H9 (cell line): ENCODE measurements around the gene DTHD1. TPM values are rescaled to one million over a fixed set of nuclear protein-coding genes. Genes with fewer than 3 reads are reported as not detected.

Source experiments
- DNase-seq: peaks from one replicate; pipeline ENCODE4 v3.0.0-alpha.2; 2017
- H2AFZ ChIP-seq: one replicate; pipeline ENCODE4 v1.6.1; 2013; ENCODE audit warnings: mild to moderate bottlenecking, low read length, control low read depth, moderate library complexity
- H2AK5ac ChIP-seq: 2 replicates; pipeline ENCODE4 v1.6.1; 2013; ENCODE audit warnings: low read length, control low read depth, mixed read lengths; ENCODE audit not compliant: insufficient read length
- H2BK120ac ChIP-seq: one replicate; pipeline ENCODE4 v1.6.1; 2013; ENCODE audit warnings: low read depth, mild to moderate bottlenecking, low read length, control low read depth, inconsistent platforms; ENCODE audit not compliant: poor library complexity, severe bottlenecking
- H2BK12ac ChIP-seq: 2 replicates; pipeline ENCODE4 v1.6.1; 2013; ENCODE audit warnings: low read length, control low read depth, mixed read lengths, low read depth; ENCODE audit not compliant: insufficient read length
- H2BK15ac ChIP-seq: 2 replicates; pipeline ENCODE4 v1.6.1; 2013; ENCODE audit warnings: low read depth, low read length, control low read depth
- H2BK20ac ChIP-seq: one replicate; pipeline ENCODE4 v1.6.1; 2013; ENCODE audit warnings: low read depth, mild to moderate bottlenecking, low read length, control low read depth, inconsistent platforms; ENCODE audit not compliant: poor library complexity, severe bottlenecking
- H2BK5ac ChIP-seq: 2 replicates; pipeline ENCODE4 v1.6.1; 2013; ENCODE audit warnings: low read length, control low read depth, mixed read lengths; ENCODE audit not compliant: insufficient read length
- H3K14ac ChIP-seq: 2 replicates; pipeline ENCODE4 v1.6.1; 2013; ENCODE audit warnings: low read length, control low read depth; ENCODE audit not compliant: insufficient read depth
- H3K18ac ChIP-seq: 2 replicates; pipeline ENCODE4 v1.6.1; 2013; ENCODE audit warnings: low read depth, mild to moderate bottlenecking, mixed read lengths, low read length, control low read depth; ENCODE audit not compliant: insufficient read length
- H3K23ac ChIP-seq: 2 replicates; pipeline ENCODE4 v1.6.1; 2013; ENCODE audit warnings: low read length, control low read depth, mixed read lengths, low read depth; ENCODE audit not compliant: insufficient read length
- H3K23me2 ChIP-seq: 2 replicates; pipeline ENCODE4 v1.6.1; 2013; ENCODE audit warnings: low read depth, mild to moderate bottlenecking, mixed read lengths, low read length, control low read depth; ENCODE audit not compliant: insufficient read length, poor library complexity, severe bottlenecking
- H3K27ac ChIP-seq: 2 replicates; pipeline ENCODE4 v1.5.1; 2013; ENCODE audit warnings: low read length, control low read depth, mixed read lengths, low read depth; ENCODE audit not compliant: insufficient read length
- H3K27me3 ChIP-seq: 2 replicates; pipeline ENCODE4 v1.6.1; 2013; ENCODE audit warnings: low read length, control low read depth, inconsistent platforms; ENCODE audit not compliant: insufficient read depth
- H3K4ac ChIP-seq: 2 replicates; pipeline ENCODE4 v1.6.1; 2013; ENCODE audit warnings: low read depth, mild to moderate bottlenecking, control low read depth, inconsistent platforms, low read length, moderate library complexity
- H3K4me1 ChIP-seq: 2 replicates; pipeline ENCODE4 v1.6.1; 2013; ENCODE audit warnings: low read length, control low read depth, inconsistent platforms; ENCODE audit not compliant: insufficient read depth
- H3K4me2 ChIP-seq: 2 replicates; pipeline ENCODE4 v1.6.1; 2013; ENCODE audit warnings: low read length, control low read depth, mixed read lengths; ENCODE audit not compliant: insufficient read length, insufficient read depth
- H3K56ac ChIP-seq: 2 replicates; pipeline ENCODE4 v1.6.1; 2013; ENCODE audit warnings: low read depth, mild to moderate bottlenecking, mixed read lengths, low read length, control low read depth; ENCODE audit not compliant: insufficient read length
- H3K79me1 ChIP-seq: 2 replicates; pipeline ENCODE4 v1.6.1; 2013; ENCODE audit warnings: low read depth, mild to moderate bottlenecking, moderate library complexity, low read length, control low read depth, inconsistent platforms; ENCODE audit not compliant: insufficient read depth, poor library complexity, severe bottlenecking
- H3K79me2 ChIP-seq: 2 replicates; pipeline ENCODE4 v1.6.1; 2013; ENCODE audit warnings: low read length, control low read depth, inconsistent platforms; ENCODE audit not compliant: insufficient read depth
- H3K9ac ChIP-seq: 2 replicates; pipeline ENCODE4 v1.6.1; 2013; ENCODE audit warnings: low read length, control low read depth, mixed read lengths; ENCODE audit not compliant: insufficient read length; ENCODE audit errors: extremely low read depth
- H3K9me3 ChIP-seq: one replicate; pipeline ENCODE4 v1.6.1; 2013; ENCODE audit warnings: low read depth, low read length, inconsistent platforms; ENCODE audit not compliant: control insufficient read depth
- H3T11ph ChIP-seq: one replicate; pipeline ENCODE4 v1.6.1; 2013; ENCODE audit warnings: mild to moderate bottlenecking, low read length, control low read depth, inconsistent platforms
- H4K20me1 ChIP-seq: one replicate; pipeline ENCODE4 v1.6.1; 2013; ENCODE audit not compliant: control insufficient read depth, insufficient read length, insufficient read depth
- H4K5ac ChIP-seq: 2 replicates; pipeline ENCODE4 v1.6.1; 2013; ENCODE audit warnings: low read depth, mild to moderate bottlenecking, mixed read lengths, low read length, control low read depth; ENCODE audit not compliant: insufficient read length
- H4K8ac ChIP-seq: replicated peaks from 2 replicates; pipeline ENCODE4 v1.6.1; 2013; ENCODE audit warnings: low read length, control low read depth, mixed read lengths, low read depth; ENCODE audit not compliant: insufficient read length
- H4K91ac ChIP-seq: 2 replicates; pipeline ENCODE4 v1.6.1; 2013; ENCODE audit warnings: low read depth, mild to moderate bottlenecking, moderate library complexity, mixed read lengths, low read length, control low read depth; ENCODE audit not compliant: insufficient read length
- H3K27ac Mint-ChIP-seq, 3 experiments: 2 replicates in 2 of 3; 3 replicates in 1 of 3; pipeline ENCODE4 v1.8.0; 2020 to 2021; ENCODE audit warnings: mixed read lengths in 3 of 3, mild to moderate bottlenecking in 1 of 3, moderate library complexity in 1 of 3
- H3K27me3 Mint-ChIP-seq: 2 replicates; pipeline ENCODE4 v1.8.0; 2021; ENCODE audit warnings: low read depth, mild to moderate bottlenecking, moderate library complexity, mixed read lengths
- H3K36me3 Mint-ChIP-seq, 3 experiments: 2 replicates in 2 of 3; 3 replicates in 1 of 3; pipeline ENCODE4 v1.8.0; 2020 to 2021; ENCODE audit warnings: low read depth in 3 of 3, mixed read lengths in 3 of 3; ENCODE audit not compliant: insufficient read depth in 1 of 3
- H3K4me1 Mint-ChIP-seq, 2 experiments: 2 replicates each; pipeline ENCODE4 v1.8.0; 2020; ENCODE audit warnings: mixed read lengths in 2 of 2
- H3K4me3 Mint-ChIP-seq, 2 experiments: 2 replicates in 1 of 2; 3 replicates in 1 of 2; pipeline ENCODE4 v1.8.0; 2020 to 2021; ENCODE audit warnings: mild to moderate bottlenecking in 2 of 2, mixed read lengths in 2 of 2, moderate library complexity in 1 of 2
- H3K9me3 Mint-ChIP-seq, 2 experiments: 2 replicates in 1 of 2; 3 replicates in 1 of 2; pipeline ENCODE4 v1.8.0; 2020; ENCODE audit warnings: mild to moderate bottlenecking in 2 of 2, mixed read lengths in 2 of 2, moderate library complexity in 1 of 2
- CTCF ChIP-seq: fragments of 200-600 bp; sonication (generic); conservative IDR thresholded peaks from 3 replicates; pipeline ENCODE4 v1.8.0; 2021; ENCODE audit warnings: antibody characterized with exemption, mild to moderate bottlenecking
- WGBS: extraction: QIAGEN DNeasy Blood & Tissue Kit; methylation state at CpG from one replicate; pipeline ENCODE4 v1.1.7; 2013; ENCODE audit warnings: missing lambda C conversion rate, low lambda C conversion rate, mixed read lengths; ENCODE audit not compliant: insufficient read length; ENCODE audit errors: extremely low coverage; 5-methylcytosine and 5-hydroxymethylcytosine counted together
- total RNA-seq: library from RNA; stranded (reverse); gene quantifications from 2 replicates; pipeline ENCODE4 v1.2.1, GENCODE V29; 2021

Gene DTHD1
- total RNA-seq, 1 experiment from 2014 or later = not detected

DNA sequence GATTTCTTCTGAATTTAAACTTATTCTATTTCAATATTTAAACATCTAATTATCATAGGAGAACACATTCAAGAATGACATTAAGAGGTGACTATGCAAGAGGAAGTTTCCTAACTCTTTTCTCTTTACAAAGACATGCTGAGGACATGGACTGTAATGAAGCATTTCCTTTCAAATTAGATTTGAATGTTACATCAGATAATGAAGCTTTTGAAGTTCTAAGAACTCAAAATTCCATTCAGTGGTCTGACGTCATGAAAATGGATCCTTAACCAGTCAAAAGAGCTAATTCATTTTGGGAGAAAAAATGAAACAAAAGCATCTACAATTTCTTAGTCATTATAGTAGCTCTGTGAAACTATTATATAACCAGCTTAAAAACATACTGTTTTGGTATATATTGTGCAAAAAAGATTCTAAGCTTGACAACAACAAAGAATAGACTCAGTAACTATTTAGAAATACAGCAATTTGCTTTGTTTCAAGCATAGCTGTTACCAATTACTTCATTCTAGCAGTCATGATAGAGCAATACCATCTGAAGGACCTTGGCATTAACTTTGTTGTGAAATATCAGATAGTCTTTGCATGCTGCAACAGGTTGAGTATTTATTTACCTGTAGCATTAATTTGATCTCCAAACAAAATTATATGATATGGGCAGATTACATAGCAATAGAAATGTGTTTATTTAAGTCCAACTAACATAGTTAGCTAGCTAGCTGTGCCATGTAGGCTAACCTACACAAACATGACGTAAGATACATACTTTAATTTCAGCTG is 13.7 kb upstream of the DTHD1 start:
- H3K79me2 ChIP-seq = no peaks in the 10 kb centered on the region
- no peak overlapping the region for H3T11ph ChIP-seq
- no peak overlapping the region for H2AK5ac ChIP-seq
- H3K9me3 ChIP-seq = no peaks in the 10 kb centered on the region
- no peak overlapping the region for H2BK20ac ChIP-seq
- no peak overlapping the region for H3K23ac ChIP-seq
- H3K23me2 ChIP-seq = no peaks in the 10 kb centered on the region
- H4K8ac ChIP-seq = no peak overlapping the region
- Mint-ChIP-seq H3K36me3 (no peaks in the 10 kb centered on the region), H3K9me3 (no peaks in the 10 kb centered on the region), H3K27ac (no peak overlapping the region), H3K27me3 (no peaks in the 10 kb centered on the region), H3K4me3 (no peak overlapping the region), H3K4me1 (peaks cover 17 to 18% of the 10 kb centered on the region in 2 experiments)
- 0 out of 2 replicates have a peak, but pooled peaks cover 3% of the 10 kb centered on the region for H3K4me1 ChIP-seq
- no peak for TF ChIP-seq CTCF
- H3K18ac ChIP-seq = no peak overlapping the region
- no peak overlapping the region for H2AFZ ChIP-seq
- no peak overlapping the region for H3K4ac ChIP-seq
- H4K20me1 ChIP-seq = no peaks in the 10 kb centered on the region
- no peak overlapping the region for H2BK120ac ChIP-seq
- no peak overlapping the region for H3K4me2 ChIP-seq
- no peak overlapping the region for H3K56ac ChIP-seq
- H4K91ac ChIP-seq = no peak overlapping the region
- no peak overlapping the region for H3K27ac ChIP-seq
- no peak overlapping the region for H3K9ac ChIP-seq
- DNase-seq = no peak
- no peaks in the 10 kb centered on the region for H3K79me1 ChIP-seq
- no peak overlapping the region for H2BK12ac ChIP-seq
- no peak overlapping the region for H4K5ac ChIP-seq
- no peaks in the 10 kb centered on the region for H3K27me3 ChIP-seq
- WGBS = no CpG with 5 or more reads among the region's 2 CpGs
- no peak overlapping the region for H2BK15ac ChIP-seq
- no peak overlapping the region for H2BK5ac ChIP-seq
- no peak overlapping the region for H3K14ac ChIP-seq
